ENCODE results near the gene HDAC7. TPM values are rescaled to one million over a fixed set of nuclear protein-coding genes. Genes with fewer than 3 reads are reported as not detected.
A peak's percentile ranks its signal among the peaks of the same experiment; 100 is the strongest.

The HDAC7 gene
- total RNA-seq, 2 donors from 2014 or later, result 146 to 154 TPM

GRCh38 chr12:47832263-47832933 lies 12.7 kb upstream of the HDAC7 start:
- Histone ChIP-seq H3K36me3 (ENCODE audit: control insufficient read depth, insufficient read depth, low read length) (no peaks in the 10 kb centered on the region), H3K9me3 (ENCODE audit: control insufficient read depth, low read length) (no peaks in the 10 kb centered on the region), H3K27me3 (ENCODE audit: control insufficient read depth, insufficient read depth, low read length, poor library complexity, severe bottlenecking) (no peaks in the 10 kb centered on the region), H3K9ac (ENCODE audit: extremely low read depth, low read length, poor library complexity, severe bottlenecking) (no peak overlapping the region), H3K27ac (ENCODE audit: low read depth, low read length) (no peak overlapping the region), H3K4me1 (ENCODE audit: control insufficient read depth, insufficient read depth, low read length) (peaks cover 5% of the 10 kb centered on the region), H3K4me3 (ENCODE audit: low read length) (no peak overlapping the region)
- no peak overlapping the region for H3K27ac Mint-ChIP-seq
- H3K27me3 Mint-ChIP-seq (ENCODE audit: insufficient read depth), result peaks cover 2% of the 10 kb centered on the region
- no peaks in the 10 kb centered on the region for H3K36me3 Mint-ChIP-seq (ENCODE audit: low read depth)
- no peak overlapping the region for H3K4me3 Mint-ChIP-seq
- peaks cover 32% of the 10 kb centered on the region for H3K4me1 Mint-ChIP-seq
- DNase-seq, result no peak
- no peaks in the 10 kb centered on the region for H3K9me3 Mint-ChIP-seq
- no peak for TF ChIP-seq CTCF (conservative IDR thresholded peaks at IDR 0.05)
- WGBS, 2 experiments (ENCODE audit: insufficient coverage in 1 of 2, insufficient read length in 1 of 2), result 91 to 94% methylated on average over 7 to 13 of the region's 13 CpGs

GRCh38 chr12:47829584-47829983 lies 9.9 kb upstream of the HDAC7 start:
- peaks cover 31% of the 10 kb centered on the region for H3K4me1 Mint-ChIP-seq
- H3K36me3 Mint-ChIP-seq (ENCODE audit: low read depth), result no peaks in the 10 kb centered on the region
- H3K27me3 Mint-ChIP-seq (ENCODE audit: insufficient read depth), result peaks cover 2% of the 10 kb centered on the region
- no peak overlapping the region for H3K27ac Mint-ChIP-seq
- H3K4me3 ChIP-seq (ENCODE audit: low read length), result no peak overlapping the region
- H3K9me3 Mint-ChIP-seq, result no peaks in the 10 kb centered on the region
- no peaks in the 10 kb centered on the region for H3K27me3 ChIP-seq (ENCODE audit: control insufficient read depth, insufficient read depth, low read length, poor library complexity, severe bottlenecking)
- WGBS, 2 experiments (ENCODE audit: insufficient coverage in 1 of 2, insufficient read length in 1 of 2), result 50 to 57% methylated on average over 2 to 4 of the region's 4 CpGs
- no peak overlapping the region for H3K27ac ChIP-seq (ENCODE audit: low read depth, low read length)
- DNase-seq, result no peak
- no peaks in the 10 kb centered on the region for H3K9me3 ChIP-seq (ENCODE audit: control insufficient read depth, low read length)
- TF ChIP-seq CTCF (conservative IDR thresholded peaks at IDR 0.05), result no peak
- no peaks in the 10 kb centered on the region for H3K36me3 ChIP-seq (ENCODE audit: control insufficient read depth, insufficient read depth, low read length)
- H3K9ac ChIP-seq (ENCODE audit: extremely low read depth, low read length, poor library complexity, severe bottlenecking), result no peak overlapping the region
- H3K4me3 Mint-ChIP-seq, result no peak overlapping the region
- H3K4me1 ChIP-seq (ENCODE audit: control insufficient read depth, insufficient read depth, low read length), result peaks cover 5% of the 10 kb centered on the region

- H3K4me1 ChIP-seq (ENCODE audit: control insufficient read depth, insufficient read depth, low read length), result peaks cover 5% of the 10 kb centered on the region
- no peaks in the 10 kb centered on the region for H3K9me3 Mint-ChIP-seq
- DNase-seq, result peak; percentile 88
- no peak overlapping the region for H3K9ac ChIP-seq (ENCODE audit: extremely low read depth, low read length, poor library complexity, severe bottlenecking)
- H3K36me3 Mint-ChIP-seq (ENCODE audit: low read depth), result no peaks in the 10 kb centered on the region
- peaks cover 31% of the 10 kb centered on the region for H3K4me1 Mint-ChIP-seq
- H3K27me3 ChIP-seq (ENCODE audit: control insufficient read depth, insufficient read depth, low read length, poor library complexity, severe bottlenecking), result no peaks in the 10 kb centered on the region
- no peak overlapping the region for H3K27ac ChIP-seq (ENCODE audit: low read depth, low read length)
- no peaks in the 10 kb centered on the region for H3K9me3 ChIP-seq (ENCODE audit: control insufficient read depth, low read length)
- H3K27ac Mint-ChIP-seq, result peak overlapping the region; percentile 49
- WGBS, 2 experiments (ENCODE audit: insufficient coverage in 1 of 2, insufficient read length in 1 of 2), result 17 to 73% methylated on average over 1 to 7 of the region's 7 CpGs
- peaks cover 2% of the 10 kb centered on the region for H3K27me3 Mint-ChIP-seq (ENCODE audit: insufficient read depth)
- no peaks in the 10 kb centered on the region for H3K36me3 ChIP-seq (ENCODE audit: control insufficient read depth, insufficient read depth, low read length)
- TF ChIP-seq CTCF (conservative IDR thresholded peaks at IDR 0.05), result no peak
- H3K4me3 Mint-ChIP-seq, result no peak overlapping the region
- H3K4me3 ChIP-seq (ENCODE audit: low read length), result no peak overlapping the region
These were observed 9.3 kb upstream of the HDAC7 start for GRCh38 chr12:47828976-47829482.

Measured in endodermal cell (in vitro differentiated cells).